HepG2 (cell line): ENCODE data around the gene RBM47. TPM values are rescaled to one million over a fixed set of nuclear protein-coding genes. Genes with fewer than 3 reads are reported as not detected.

Source experiments
- ATAC-seq: fragments of 200-7000 bp; cut with Tn5 transposase; 3 replicates; pipeline ENCODE4 v1.9.1; 2020; ENCODE audit warnings: mild to moderate bottlenecking, moderate library complexity
- BruUV-seq: library from RNA; stranded (reverse); fragments of 400-500 nt; replicated peaks from 2 replicates; lab custom pipeline; 2021; lab: Mats Ljungman, UMichigan
- CTCF ChIA-PET: fragments of 300-600 bp; formaldehyde crosslinking; extraction: SDS; loops from one replicate; lab custom pipeline; 2021; ENCODE audit warnings: low total read pairs, inconsistent platforms, low intra/inter-chr PET ratio; lab: Yijun Ruan, JAX
- POLR2A ChIA-PET: fragments of 350-600 bp; sonication (Branson Sonifier 250); formaldehyde crosslinking; loops from one replicate; lab custom pipeline; 2020; ENCODE audit warnings: antibody characterized with exemption, inconsistent platforms; lab: Yijun Ruan, JAX
- DNase-seq: peaks from one replicate; pipeline ENCODE4 v3.0.0-alpha.2; 2015; ENCODE audit warnings: low spot score
- FAIRE-seq: peaks from 3 replicates; lab custom pipeline; 2011; peaks lifted over from hg19 to GRCh38; lab: Jason Lieb, UNC
- H2AFZ ChIP-seq: one replicate; pipeline ENCODE4 v1.6.1; 2011; ENCODE audit warnings: low read length, inconsistent platforms
- H3K27ac ChIP-seq: fragments of 300-600 bp; 3 replicates; pipeline ENCODE4 v1.8.0; 2011; ENCODE audit warnings: mixed run types, mild to moderate bottlenecking, mixed read lengths, low read length, inconsistent platforms; ENCODE audit not compliant: insufficient read depth; ENCODE audit errors: extremely low read length
- H3K27me3 ChIP-seq, 2 experiments: fragments of 200-600 bp in 1 of 2; 2 replicates in 1 of 2; 3 replicates in 1 of 2; pipeline versions ENCODE4 v1.6.0 to v1.8.0; 2011; ENCODE audit warnings: low read length in 2 of 2, mild to moderate bottlenecking in 2 of 2, moderate library complexity in 2 of 2, inconsistent platforms in 1 of 2; ENCODE audit not compliant: insufficient read depth in 2 of 2, control insufficient read depth in 1 of 2
- H3K36me3 ChIP-seq, 2 experiments: fragments of 200-600 bp in 1 of 2; replicated peaks in 1 of 2; 2 replicates in 1 of 2; 3 replicates in 1 of 2; pipeline versions ENCODE4 v1.5.1 to v1.8.0; 2011; ENCODE audit warnings: low read length in 2 of 2, inconsistent platforms in 1 of 2; ENCODE audit not compliant: insufficient read depth in 2 of 2, control insufficient read depth in 1 of 2
- H3K4me1 ChIP-seq: 2 replicates; pipeline ENCODE4 v1.5.1; 2012; ENCODE audit warnings: low read length, inconsistent platforms; ENCODE audit not compliant: insufficient read depth
- H3K4me2 ChIP-seq: 2 replicates; pipeline ENCODE4 v1.6.0; 2011; ENCODE audit warnings: low read depth, low read length, inconsistent platforms
- H3K4me3 ChIP-seq, 3 experiments: fragments of 200-600 bp in 1 of 3; sonication (generic), shearing (Covaris generic) in 1 of 3; replicated peaks in 1 of 3; 2 replicates each; pipeline ENCODE4 v1.5.1; 2011 to 2016; ENCODE audit warnings: low read length in 3 of 3, inconsistent platforms in 2 of 3, low read depth in 2 of 3, mild to moderate bottlenecking in 2 of 3, control low read depth in 1 of 3, mixed read lengths in 1 of 3; ENCODE audit not compliant: insufficient read depth in 1 of 3
- H3K79me2 ChIP-seq: one replicate; pipeline ENCODE4 v1.6.1; 2011; ENCODE audit warnings: low read length, inconsistent platforms; ENCODE audit not compliant: insufficient read depth
- H3K9ac ChIP-seq: 2 replicates; pipeline ENCODE4 v1.6.0; 2011; ENCODE audit warnings: mild to moderate bottlenecking, low read depth, low read length, inconsistent platforms; ENCODE audit not compliant: insufficient read depth
- H3K9me3 ChIP-seq: 2 replicates; pipeline ENCODE4 v1.5.1; 2012; ENCODE audit warnings: mild to moderate bottlenecking, low read length
- H4K20me1 ChIP-seq: 2 replicates; pipeline ENCODE4 v1.6.0; 2011; ENCODE audit warnings: inconsistent platforms, mild to moderate bottlenecking, low read length, moderate library complexity; ENCODE audit not compliant: insufficient read depth
- MAFG ChIP-seq: sonication (generic); formaldehyde crosslinking; IDR thresholded peaks from 2 replicates; pipeline ENCODE4 v1.5.1; 2020; ENCODE audit warnings: mild to moderate bottlenecking, missing genetic modification reagents
- MYC ChIP-seq: sonication (generic); formaldehyde crosslinking; IDR thresholded peaks from 2 replicates; pipeline ENCODE4 v1.9.0; 2021; ENCODE audit warnings: missing genetic modification reagents, borderline replicate concordance
- NR3C1 ChIP-seq: sonication (generic); formaldehyde crosslinking; IDR thresholded peaks from 2 replicates; pipeline ENCODE4 v1.4.0; 2020; ENCODE audit warnings: missing genetic modification reagents
- ZMYM4 ChIP-seq: sonication (generic); formaldehyde crosslinking; IDR thresholded peaks from 2 replicates; pipeline ENCODE4 v1.8.1; 2023; ENCODE audit warnings: mild to moderate bottlenecking, missing genetic modification reagents
- ZNF224 ChIP-seq: sonication (generic); formaldehyde crosslinking; IDR thresholded peaks from 2 replicates; pipeline ENCODE4 v1.5.0; 2020; ENCODE audit warnings: mild to moderate bottlenecking, missing genetic modification reagents
- ZNF33B ChIP-seq: sonication (generic); formaldehyde crosslinking; IDR thresholded peaks from 2 replicates; pipeline ENCODE4 v1.5.1; 2020; ENCODE audit warnings: mild to moderate bottlenecking, missing genetic modification reagents
- ZNF484 ChIP-seq: sonication (generic); formaldehyde crosslinking; IDR thresholded peaks from 2 replicates; pipeline ENCODE4 v1.5.1; 2020; ENCODE audit warnings: mild to moderate bottlenecking, low read depth, missing genetic modification reagents, borderline replicate concordance
- in situ Hi-C: cut with HindIII; loops from 2 replicates; pipeline ENCODE4 v1.10.0; 2017; ENCODE audit warnings: low pct_unique_long_range_greater_than_20kb; ENCODE audit not compliant: extremely low pct_ligation_motif_present
- intact Hi-C: fragments of 100-400 bp; cut with micrococcal nuclease; formaldehyde crosslinking; loops from one replicate; pipeline ENCODE4 v1.10.0; 2022; ENCODE audit not compliant: unreplicated experiment
- polyA plus RNA-seq, 8 experiments: library from polyadenylated mRNA; depleted of rRNA in 3 of 8; stranded (reverse) in 7 of 8; unstranded in 1 of 8; fragments of >200 nt; fragmentation: Illumina TruSeq in 4 of 8; extraction: Trizol in 4 of 8; gene quantifications; 2 replicates each; pipeline versions ENCODE4 v1.2.1 to v1.2.3, GENCODE V29; 2011 to 2016; ENCODE audit warnings: low read depth in 4 of 8, missing spikeins in 1 of 8, mixed read lengths in 1 of 8; ENCODE audit not compliant: insufficient read depth in 1 of 8
- total RNA-seq, 5 experiments: library from RNA; depleted of rRNA; stranded (reverse); fragments of >200 nt; fragmentation: Illumina TruSeq; extraction: Trizol; gene quantifications; 2 replicates each; pipeline ENCODE4 v1.2.3, GENCODE V29; 2016; ENCODE audit warnings: low read depth in 1 of 5
- TF ChIP-seq, protein P1 (sequence below): sonication (generic); formaldehyde crosslinking; IDR thresholded peaks from 2 replicates; pipeline ENCODE4 v1.4.0; 2020; ENCODE audit warnings: missing genetic modification reagents

RBM47 gene
- total and polyA plus RNA-seq, 2 of the 13 experiments (the other 11 are each of a cell fraction or from before 2014, with no cell fraction given) = 1.2 to 2.5 TPM

DNA sequence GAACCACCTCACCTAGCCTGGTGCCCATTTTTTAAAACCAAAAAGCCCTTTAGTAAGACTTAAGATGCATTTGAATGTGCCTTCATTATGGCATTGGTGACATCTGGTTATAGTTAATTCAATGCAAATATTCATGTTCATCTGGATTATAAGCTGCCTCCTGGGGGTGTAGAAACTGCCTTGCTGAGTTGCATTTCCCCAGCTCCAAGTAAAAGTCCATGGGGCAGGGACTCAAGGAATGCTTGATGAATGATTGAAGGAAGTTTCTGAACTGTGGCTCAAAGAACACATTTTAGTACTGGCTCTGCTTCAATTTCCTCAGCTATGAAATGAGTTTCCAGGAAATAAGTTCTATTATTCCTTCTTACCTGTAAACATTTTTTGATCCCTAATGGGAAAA is 18.5 kb upstream of the RBM47 start (continued):
- no peak for TF ChIP-seq ZNF484 (CRISPR knock-in tag)
- no peak for TF ChIP-seq MYC (CRISPR knock-in tag)
- no peak for TF ChIP-seq ZMYM4 (CRISPR knock-in tag)
- TF ChIP-seq NR3C1 (CRISPR knock-in tag) = no peak
- no peak for TF ChIP-seq MAFG (CRISPR knock-in tag)
- TF ChIP-seq ZNF33B (CRISPR knock-in tag) = no peak

DNA sequence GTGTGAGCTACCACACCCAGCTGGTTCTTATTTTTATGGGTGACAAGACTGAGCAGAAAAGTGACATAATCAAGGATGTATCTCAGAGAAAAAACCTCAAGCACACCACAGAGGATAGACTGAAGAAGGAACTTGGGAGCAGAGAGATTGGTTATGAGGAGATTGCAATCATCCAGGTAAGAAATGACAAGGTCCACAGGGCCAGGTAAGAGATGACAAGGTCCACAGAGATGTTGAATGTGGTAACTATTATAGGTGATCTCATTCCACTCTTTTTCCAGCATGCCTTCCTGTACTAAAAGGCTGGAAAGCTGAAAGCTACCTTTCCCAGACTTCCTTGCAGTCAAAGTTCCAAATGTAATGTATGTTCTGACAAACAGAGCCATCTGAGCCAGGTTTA is 15.9 kb upstream of the RBM47 start:
- H3K4me2 ChIP-seq = no peak overlapping the region
- CTCF ChIA-PET = no interaction called here
- POLR2A ChIA-PET = no interaction called here
- DNase-seq = no peak
- intact Hi-C loops (no loop called here), in situ Hi-C loops (no loop called here)
- no TSS peak for BruUV-seq
- no peak overlapping the region for H3K9ac ChIP-seq
- H3K4me3 ChIP-seq = no peak overlapping the region
- no peak overlapping the region for H2AFZ ChIP-seq
- no peak for TF ChIP-seq ZNF224 (CRISPR knock-in tag)
- TF ChIP-seq, protein P1, sequence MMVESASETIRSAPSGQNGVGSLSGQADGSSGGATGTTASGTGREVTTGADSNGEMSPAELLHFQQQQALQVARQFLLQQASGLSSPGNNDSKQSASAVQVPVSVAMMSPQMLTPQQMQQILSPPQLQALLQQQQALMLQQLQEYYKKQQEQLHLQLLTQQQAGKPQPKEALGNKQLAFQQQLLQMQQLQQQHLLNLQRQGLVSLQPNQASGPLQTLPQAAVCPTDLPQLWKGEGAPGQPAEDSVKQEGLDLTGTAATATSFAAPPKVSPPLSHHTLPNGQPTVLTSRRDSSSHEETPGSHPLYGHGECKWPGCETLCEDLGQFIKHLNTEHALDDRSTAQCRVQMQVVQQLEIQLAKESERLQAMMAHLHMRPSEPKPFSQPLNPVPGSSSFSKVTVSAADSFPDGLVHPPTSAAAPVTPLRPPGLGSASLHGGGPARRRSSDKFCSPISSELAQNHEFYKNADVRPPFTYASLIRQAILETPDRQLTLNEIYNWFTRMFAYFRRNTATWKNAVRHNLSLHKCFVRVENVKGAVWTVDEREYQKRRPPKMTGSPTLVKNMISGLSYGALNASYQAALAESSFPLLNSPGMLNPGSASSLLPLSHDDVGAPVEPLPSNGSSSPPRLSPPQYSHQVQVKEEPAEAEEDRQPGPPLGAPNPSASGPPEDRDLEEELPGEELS (CRISPR knock-in tag) = no peak
- no peak overlapping the region for H3K27ac ChIP-seq
- no peaks in the 10 kb centered on the region for H3K4me1 ChIP-seq
- no peaks in the 10 kb centered on the region for H3K36me3 ChIP-seq
- no peaks in the 10 kb centered on the region for H3K79me2 ChIP-seq
- H4K20me1 ChIP-seq = no peaks in the 10 kb centered on the region
- no peak for FAIRE-seq
- H3K27me3 ChIP-seq = no peaks in the 10 kb centered on the region; a peak in 1 of 5 replicates
- no peak for ATAC-seq
- no peaks in the 10 kb centered on the region for H3K9me3 ChIP-seq
